Measurements from ENCODE around the gene CABLES2. TPM values are rescaled to one million over a fixed set of nuclear protein-coding genes. Genes with fewer than 3 reads are reported as not detected.

Gene CABLES2
- total RNA-seq (2022; extraction: Qiagen RNA extraction), result 5.0 to 6.1 TPM (median 5.6 TPM) in 5 replicates

GRCh38 chr20:62407221-62407992 is at the start of gene CABLES2:
TSS of gene CABLES2 (minus strand) at chr20:62407285. CDS start at chr20:62407276, 9 bp downstream.

GRCh38 chr20:62427172-62428001 is 20.3 kb upstream of the CABLES2 start, which contains the start of gene RBBP8NL:
TSS of gene RBBP8NL (minus strand) at chr20:62427539. CDS start at chr20:62419647, 7,892 bp downstream.

GRCh38 chr20:62386383-62387218 is 20.5 kb downstream of the CABLES2 start, which contains the start of gene RPS21:
TSS of gene RPS21 (plus strand) at chr20:62387103. CDS start at chr20:62387339, 236 bp downstream.

GRCh38 chr20:62367136-62367632 is 39.9 kb downstream of the CABLES2 start, which contains the start of gene LAMA5:
TSS of gene LAMA5 (minus strand) at chr20:62367312. CDS start at chr20:62367245, 67 bp downstream.

Other genes with a start within 250 kb of the CABLES2 start
- 30.6 to 40.7 TPM (median 36.1 TPM) in 5 replicates for gene MTG2, start 224.3 kb downstream of the CABLES2 start, total RNA-seq (2022; extraction: Qiagen RNA extraction)
- 0.02 TPM in 1 of 5 replicates, not detected in the others for gene HRH3, start 187.0 kb downstream of the CABLES2 start, total RNA-seq (2022; extraction: Qiagen RNA extraction)
- gene OSBPL2, start 168.8 kb downstream of the CABLES2 start, total RNA-seq (2022; extraction: Qiagen RNA extraction), result 18.0 to 21.2 TPM (median 19.5 TPM) in 5 replicates
- gene ADRM1, start 104.3 kb downstream of the CABLES2 start, total RNA-seq (2022; extraction: Qiagen RNA extraction), result 164 to 195 TPM (median 193 TPM) in 5 replicates
- gene LAMA5, start 40.0 kb downstream of the CABLES2 start, total RNA-seq (2022; extraction: Qiagen RNA extraction), result 233 to 461 TPM (median 419 TPM) in 5 replicates
- gene RPS21, start 20.2 kb downstream of the CABLES2 start, total RNA-seq (2022; extraction: Qiagen RNA extraction), result 2,601 to 3,068 TPM (median 2,764 TPM) in 5 replicates
- 0.91 to 1.5 TPM (median 1.2 TPM) in 5 replicates for gene RBBP8NL, start 20.3 kb upstream of the CABLES2 start, total RNA-seq (2022; extraction: Qiagen RNA extraction)
- gene GATA5, start 68.7 kb upstream of the CABLES2 start, total RNA-seq (2022; extraction: Qiagen RNA extraction), result 0.38 to 0.89 TPM (median 0.75 TPM) in 5 replicates
- 11.4 to 15.7 TPM (median 14.4 TPM) in 5 replicates for gene SLCO4A1, start 235.2 kb upstream of the CABLES2 start, total RNA-seq (2022; extraction: Qiagen RNA extraction)